Islet precursor cell (in vitro differentiated cells): ENCODE measurements around the gene CACNA1I.

Source experiments
- DNase-seq: peaks from one replicate; pipeline ENCODE4 v3.0.0-alpha.2; 2018

Gene CACNA1I

DNA sequence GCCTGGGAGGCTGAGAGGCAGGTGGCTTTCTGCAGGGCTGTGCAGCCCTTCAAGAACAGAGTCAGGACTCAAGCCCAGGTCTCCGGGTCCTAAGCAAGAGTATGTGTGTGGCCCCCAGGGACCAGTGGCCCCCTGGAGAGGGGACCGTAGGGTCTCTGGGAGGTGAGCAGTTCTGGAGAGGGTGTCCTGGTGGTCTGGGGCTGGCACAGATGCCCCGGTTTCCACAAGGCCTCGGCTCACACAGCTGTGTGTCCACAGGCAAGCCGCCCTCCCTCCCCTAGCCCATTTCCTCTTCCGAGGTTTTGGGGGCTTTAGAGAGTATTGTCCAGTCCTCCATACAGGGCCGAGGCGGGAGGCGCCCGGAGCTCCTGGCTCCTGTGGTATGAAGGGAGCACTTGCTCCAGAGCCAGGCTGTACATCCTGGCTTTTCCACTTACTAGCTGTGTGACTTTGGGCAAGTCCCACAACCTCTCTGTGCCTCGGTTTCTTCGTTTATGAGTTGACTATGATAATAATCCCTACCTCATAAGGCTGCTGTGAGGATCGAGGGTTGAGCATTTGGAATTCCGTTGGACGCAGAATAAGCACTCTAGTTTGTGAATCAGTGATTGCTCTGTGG is 34.6 kb upstream of the CACNA1I start:
- DNase-seq, result no peak

DNA sequence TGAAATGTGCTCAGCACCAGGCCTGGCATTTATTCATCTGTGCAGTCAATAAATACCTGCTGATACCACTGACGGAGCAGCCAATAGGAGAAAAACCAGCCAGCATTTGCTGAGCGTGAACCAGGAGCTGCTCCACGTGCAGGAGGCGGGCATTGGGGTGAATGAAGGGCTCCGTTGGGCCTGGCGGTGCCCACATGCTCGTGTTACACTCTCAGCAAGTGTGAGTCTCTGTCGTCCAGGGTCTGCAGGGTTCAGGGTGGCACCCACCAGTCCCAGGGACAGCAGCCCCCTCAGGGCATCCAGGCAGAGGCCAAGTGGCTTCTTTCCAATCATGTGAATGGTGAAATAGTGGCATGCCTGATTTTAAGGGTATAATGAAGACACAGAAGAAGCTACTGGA is 33.8 kb upstream of the CACNA1I start:
- DNase-seq, result no peak

DNA sequence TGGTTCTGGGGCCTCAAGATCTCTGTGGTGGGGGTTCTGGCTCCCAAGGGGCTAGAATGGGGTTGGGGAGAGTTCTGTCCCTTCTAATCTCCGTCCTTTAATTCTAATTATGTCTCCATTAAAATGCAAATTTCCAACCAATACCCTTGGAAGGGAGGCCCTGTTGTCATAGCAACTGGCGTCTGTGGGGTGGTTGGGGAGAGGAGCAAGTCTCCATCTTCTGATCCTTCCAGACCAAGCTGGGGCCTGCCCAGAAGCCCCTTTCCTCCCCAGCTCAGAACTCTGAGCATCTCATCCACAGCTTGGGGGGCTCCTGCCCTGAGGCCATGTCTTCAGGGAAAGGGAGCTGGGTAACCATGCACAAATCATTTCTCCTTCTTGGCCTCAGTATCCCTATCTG is 32.6 kb upstream of the CACNA1I start:
- DNase-seq, result no peak

DNA sequence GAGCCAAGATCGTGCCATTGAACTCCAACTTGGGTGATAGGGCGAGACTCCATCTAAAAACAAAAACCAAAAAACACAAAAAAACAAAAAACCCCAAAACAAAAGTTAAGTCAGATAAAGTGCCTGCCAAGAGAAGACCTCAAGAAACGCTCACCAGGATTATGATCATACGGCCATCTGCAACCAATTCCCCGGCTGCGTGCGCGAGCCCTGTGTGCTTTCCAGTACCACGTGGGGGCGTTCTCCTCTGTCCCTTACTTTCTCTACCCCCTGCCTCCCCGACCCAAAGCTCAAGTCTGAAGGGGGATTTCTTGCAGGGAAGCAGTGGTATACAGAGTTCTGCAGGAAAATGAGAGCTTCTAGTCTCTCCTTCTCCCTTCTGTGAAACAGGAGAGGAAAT is 27.5 kb upstream of the CACNA1I start:
- no peak for DNase-seq

DNA sequence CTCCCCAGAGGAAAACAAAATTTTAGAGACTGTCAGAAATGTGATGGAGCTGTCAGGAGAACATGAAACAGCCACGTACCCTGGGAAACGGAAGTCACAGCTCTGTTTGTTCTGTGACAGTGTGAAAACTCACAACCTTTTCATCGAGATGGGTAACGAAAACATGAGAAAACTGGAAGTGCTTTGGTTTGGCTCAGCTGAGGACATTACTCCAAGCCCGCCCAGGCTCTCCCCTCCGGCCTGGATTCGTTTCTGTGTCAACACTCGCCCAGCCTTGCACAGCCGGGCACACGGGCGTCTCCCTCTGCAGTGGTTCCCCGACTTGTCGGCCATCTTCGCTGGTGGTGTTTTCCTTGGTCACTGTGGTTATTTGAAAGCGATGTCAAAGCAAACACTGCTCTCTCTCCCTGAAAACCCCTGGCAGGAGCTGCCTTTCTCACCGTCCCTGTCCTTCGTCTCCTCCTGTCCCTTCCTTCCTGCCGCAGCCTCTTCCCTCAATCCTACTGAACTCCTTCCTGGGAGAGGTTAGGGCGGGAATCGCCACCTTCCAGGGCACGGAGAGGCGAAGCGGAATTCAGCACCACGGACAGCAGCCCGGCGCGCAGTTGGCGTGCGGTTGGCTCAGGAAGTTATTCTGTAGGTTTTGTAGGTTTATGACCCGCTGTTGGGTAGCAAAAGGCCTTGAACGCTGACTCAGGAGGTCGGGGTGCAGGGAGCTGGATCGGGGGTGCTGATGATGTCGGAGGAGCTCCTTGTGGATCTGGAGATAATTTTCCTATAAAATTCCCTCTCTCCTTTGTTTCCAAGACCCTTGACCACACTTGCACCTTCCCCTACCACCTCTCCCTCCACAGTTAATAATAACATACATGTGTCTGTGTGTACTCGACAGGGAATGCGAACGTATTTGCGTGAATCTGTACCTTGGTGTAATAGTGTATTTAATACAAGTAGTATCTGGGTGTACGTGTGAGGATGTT is 24.9 kb upstream of the CACNA1I start:
- DNase-seq, result peak; percentile 88

DNA sequence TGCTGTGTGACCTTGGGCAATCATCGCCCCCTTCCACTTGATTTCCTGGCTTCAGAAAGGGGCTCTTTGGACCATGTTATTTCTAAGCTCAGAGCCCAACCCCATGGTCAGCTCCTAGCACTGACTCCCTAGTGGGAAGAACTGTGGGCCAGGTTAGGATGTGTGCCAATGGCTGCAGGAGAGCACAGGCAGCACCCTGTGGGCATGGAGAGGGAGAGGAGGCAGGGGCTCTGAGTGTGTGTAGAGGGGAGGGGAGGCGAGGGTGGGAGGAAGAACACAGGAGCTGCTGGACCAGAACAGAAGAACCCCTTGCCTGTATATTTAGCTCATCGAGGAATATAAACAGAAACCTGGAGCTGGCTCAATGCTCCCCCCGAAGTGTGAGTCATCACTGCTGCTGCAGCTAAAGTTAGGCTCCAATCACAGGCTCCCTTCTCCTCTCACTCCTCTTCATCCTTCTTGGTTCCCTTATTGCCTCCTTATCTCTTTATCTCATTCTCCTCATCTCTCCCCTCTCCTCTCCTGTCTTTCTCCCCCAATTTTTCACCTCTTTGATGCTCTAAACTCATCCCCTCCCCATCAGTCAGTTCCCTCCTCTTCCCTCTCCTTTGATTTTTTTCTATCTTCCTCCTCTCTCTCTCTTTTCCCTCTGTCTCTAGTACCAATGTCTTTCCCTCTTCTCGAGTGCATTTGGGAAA is 23.5 kb upstream of the CACNA1I start:
- no peak for DNase-seq

DNA sequence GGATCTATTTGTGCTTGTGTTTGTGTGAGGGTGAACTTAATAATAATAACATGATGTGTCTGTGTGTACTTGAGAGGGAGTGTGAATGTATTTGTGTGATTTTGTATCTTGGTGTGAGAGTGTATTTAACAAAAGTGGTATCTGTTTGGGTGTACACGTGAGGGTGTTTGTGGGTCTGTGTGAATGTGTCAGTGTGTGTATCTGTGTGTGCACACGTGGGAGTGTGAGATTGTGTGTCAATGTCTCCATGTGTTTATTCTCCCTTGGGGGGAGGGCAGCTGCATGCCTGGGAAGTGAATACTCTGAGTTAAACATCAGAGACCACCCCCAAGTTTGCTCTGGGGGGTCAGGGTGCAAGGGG is 23.0 kb upstream of the CACNA1I start:
- DNase-seq, result no peak

DNA sequence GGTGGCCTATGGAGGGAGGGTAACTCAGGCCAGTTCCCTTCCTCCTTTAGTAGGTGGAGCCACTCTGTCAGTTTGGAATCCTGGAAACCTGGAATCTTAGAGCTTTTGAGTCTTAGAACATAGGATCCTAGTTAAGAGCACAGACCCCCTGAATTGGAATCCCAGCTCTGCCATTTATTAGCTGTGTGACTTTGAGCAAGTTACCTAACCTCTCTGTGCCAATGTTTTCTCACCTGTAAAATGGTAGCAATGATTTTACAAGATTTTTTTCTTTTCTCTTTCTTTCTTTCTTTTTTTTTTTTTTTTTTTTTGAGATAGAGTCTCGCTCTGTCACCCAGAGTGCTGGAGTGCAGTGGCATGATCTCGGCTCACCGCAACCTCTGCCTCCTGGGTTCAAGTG is 17.1 kb upstream of the CACNA1I start:
- no peak for DNase-seq

DNA sequence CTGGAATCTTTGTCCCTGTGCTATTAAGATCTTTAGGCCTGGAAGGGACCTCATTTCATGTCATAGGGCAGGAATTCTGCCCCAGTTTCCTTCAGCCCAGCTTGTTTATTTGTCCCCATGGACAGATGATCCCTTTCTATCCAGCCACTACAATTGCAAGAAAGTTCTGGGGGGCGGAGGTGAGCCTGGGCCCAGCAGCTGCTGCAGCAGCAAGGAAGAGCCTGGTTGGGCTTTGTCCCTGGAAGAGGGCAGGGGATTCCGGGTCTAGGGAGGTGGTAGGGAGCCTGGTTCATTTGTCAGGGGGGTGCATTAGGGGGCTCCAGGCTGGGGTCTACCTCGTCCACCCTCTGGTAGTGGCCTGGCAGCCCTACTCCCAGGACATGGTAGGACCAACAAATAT is 16.4 kb upstream of the CACNA1I start:
- DNase-seq, result no peak

DNA sequence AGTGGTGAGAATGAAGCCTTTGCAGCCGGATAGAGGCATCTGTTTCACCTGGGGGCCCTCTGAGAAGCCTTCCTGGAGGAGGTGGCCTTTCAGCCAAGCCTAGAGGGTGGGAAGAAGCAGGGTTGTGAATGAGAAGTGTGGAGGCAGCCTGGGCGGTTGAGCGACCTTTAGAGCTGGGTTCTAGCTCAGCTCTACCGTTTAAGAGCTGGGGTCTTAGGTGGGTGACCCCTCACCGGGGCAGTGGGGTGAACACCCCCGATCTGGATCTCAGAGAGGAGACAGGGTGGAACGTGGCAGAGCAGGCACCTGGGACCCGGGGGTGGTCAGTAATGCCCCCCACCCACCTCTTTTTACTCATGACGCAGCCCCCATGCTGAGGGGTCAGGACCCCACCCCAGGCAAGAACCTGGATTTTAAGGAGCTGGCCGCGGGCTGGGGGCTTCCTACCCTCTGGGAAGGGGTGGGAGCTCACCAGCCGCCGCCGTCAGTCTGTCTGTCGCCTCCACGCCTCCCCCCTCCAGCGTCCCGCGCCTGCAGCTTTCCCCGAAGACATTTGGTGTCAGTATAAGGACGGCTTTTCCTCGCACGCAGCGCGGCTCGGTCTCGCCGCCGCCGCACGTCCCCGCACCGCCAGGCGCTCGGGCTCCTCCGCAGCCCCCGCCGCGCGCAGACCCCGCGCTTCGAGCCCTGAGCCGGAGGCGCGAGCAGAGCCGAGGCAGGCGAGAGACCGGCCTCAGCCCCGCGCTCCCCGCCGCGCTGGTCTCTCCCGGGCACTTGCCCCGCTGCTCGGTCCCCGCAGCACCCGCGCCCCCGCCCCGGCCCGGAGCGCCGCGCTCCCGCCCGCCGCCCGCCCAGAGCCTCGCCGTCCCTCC is 13.3 kb upstream of the CACNA1I start:
- no peak for DNase-seq

DNA sequence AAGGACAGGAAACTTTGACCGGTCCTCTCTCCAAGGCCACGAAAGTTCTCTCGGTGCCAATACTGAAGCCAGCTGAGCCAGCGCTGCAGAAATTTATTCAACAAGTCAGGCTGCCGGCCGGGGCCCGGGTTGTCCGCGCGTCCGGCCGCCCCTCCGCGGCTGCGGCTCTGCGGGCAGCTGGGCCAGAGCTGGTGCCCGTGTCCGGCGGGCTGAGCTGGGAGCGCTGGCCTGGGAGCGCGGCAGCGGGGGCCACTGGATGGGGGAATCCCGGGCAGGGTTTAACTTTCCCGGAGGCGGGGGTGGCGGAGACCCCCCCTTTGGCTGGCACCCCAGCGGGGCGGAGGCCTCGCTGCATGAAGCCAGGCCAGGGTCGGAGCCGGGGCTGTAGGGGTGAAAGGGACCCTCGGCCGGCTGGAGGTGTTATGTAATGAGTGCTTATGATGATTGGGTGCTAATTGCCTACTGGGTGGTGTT is 12.3 kb upstream of the CACNA1I start:
- DNase-seq, result no peak

DNA sequence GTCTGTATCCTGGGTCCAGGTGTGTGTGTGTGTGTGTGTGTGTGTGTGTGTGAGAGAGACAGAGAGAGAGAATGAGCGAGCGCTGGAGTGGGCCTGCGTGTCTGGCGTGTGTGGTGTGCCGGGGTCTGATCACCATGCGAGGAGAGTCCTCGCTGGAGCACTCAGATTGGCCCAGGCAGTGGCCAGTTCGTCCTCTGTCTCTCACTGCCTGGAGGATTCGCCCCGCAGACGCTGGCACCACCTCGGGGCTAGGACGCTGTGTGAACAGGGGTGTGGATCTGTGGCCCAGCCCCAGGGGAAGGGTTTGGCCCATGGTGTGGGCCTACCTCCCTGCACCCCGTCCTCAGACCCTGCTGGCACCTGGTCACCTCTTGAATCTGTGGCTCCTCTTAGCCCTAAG is 11.6 kb upstream of the CACNA1I start:
- no peak for DNase-seq

DNA sequence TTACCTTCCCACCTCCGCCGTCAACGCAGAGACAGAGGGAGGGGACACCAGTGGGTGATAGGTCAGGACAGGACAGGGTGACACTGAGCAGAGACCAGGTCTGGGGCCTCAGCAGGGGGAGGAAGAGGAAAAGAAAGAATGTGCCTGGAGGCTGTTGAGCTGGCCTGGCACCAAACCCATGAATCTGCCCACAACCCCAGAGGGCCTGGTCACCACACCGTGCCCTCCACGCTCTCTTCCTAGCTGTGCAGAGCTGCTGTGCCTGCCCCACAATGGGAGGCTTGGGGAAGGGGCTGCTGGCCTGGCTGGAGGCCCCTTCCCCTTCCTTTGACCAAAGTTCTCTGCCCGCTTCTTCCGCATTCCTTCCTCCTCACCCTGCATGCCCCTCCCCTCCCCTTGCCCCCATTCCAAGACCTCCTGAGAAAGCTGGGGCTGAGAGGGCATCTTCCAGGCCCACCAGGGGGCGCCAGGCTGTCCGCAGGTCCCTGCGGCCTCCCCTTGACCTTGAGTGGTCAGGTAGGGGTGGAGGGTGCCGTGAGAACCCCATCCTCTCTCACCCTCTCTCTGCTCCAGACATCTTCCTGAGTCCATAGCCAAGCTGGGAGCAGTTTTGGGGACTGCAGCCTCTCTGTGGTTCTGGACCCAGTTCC is 11.0 kb upstream of the CACNA1I start:
- DNase-seq, result peak; percentile 73

DNA sequence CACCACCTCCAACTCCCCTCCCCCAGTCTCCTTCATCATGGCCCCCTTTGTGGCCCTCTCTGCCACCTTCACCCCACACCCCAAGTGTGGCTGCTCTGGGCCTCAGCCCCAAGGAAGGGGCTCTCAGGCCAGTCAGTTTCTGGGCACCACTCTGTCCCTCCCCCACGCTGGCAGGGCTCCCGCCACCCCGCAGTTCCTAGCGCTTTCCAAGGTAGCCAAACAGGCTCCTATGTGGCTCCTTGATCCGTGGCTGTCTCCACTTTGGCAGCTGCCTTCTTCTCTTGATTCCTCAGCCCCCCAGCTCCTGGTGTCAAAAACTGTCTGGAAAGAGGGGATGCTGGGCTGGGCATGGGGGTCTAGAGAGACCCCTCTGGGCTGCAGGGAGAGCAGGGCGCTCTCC is 10.4 kb upstream of the CACNA1I start:
- no peak for DNase-seq

DNA sequence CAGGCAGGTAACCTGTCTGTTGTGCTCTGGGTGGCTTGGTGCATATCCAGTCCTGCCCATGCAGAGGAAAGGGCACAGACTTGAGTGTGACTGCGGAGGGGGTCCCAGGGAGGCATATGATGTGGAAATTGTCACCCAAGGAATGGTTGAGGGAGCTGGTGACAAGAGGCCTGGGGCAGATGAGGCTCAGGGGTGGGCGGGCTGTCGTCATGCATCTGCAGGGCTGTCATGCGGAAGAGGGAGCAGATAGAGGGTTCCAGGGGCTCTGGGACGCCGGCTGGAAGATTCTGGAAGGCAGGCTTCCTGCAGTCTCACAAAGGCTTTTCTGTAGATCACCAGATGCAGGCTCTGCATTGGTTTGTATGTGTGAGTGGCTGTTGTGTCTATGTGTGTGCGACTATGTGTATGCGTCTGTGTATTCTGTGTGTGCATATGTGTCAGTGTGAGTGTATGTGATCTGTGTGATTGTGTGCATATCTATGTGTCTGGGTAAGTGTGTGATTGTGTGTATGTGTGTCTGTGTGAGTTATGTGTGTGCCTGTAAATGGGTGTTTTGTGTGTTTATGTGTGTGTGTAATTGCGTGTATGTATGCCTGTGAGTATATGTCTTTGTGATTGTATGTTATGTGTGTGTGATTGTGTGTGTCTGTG is 7.6 kb upstream of the CACNA1I start:
- no peak for DNase-seq

DNA sequence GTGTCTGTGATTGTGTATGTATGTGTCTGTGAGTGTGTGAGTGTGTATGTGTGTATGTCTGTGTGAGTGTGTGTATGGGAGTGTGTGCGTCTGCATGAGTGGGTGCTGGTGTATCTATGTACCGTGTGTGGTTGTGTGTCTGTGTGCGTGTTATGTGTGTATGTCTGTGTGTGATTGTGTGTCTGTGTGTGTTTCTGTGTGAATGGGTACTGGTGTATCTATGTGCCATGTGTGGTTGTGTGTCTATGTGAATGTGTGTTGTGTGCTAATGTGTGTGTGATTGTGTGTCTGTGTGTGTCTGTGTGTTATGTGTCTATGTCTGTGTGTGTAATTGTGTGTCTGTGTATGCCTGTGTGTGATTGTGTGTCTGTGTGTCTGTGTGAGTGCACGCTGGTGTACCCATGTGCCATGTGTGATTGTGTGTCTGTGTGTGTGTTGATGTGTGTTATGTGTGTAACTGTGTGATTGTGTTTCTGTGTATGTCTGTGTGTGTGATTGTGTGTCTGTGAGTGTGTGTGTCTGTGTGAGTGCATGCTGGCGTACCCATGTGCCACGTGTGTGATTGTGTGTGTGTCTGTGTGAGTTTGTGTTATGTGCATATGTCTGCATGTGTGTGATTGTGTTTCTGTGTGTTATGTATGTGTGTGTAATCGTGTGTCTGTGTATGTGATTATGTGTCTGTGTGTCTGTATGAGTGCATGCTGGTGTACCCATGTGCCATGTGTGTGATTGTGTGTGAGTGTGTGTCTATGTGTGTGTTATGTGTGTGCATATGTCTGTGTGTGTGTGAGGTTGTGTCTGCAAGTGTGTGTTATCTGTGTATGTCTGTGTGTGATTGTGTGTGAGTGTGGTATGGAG is 6.8 kb upstream of the CACNA1I start:
- DNase-seq, result no peak

DNA sequence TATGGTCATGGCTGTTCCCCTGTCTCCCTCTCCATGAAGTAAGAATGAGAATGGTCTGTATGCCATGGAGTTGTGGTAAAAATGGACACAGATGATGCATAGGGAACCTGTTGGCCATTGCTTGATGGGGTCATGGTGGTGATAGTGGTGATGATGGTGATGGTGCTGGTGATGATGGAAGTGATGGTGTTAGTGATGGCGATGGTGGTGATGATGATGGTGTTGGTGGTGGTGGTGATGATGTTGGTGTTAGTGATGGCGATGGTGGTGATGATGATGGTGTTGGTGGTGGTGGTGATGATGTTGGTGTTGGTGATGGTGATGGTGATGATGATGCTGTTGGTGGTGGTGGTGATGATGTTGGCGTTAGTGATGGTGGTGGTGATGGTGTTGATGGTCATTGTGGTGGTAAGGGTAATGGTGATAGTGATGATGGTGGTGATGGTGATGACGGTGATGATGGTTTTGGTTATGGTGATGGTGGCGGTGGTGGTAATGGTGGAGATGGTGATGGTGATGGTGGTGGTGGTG is 5.1 kb upstream of the CACNA1I start:
- DNase-seq, result no peak

DNA sequence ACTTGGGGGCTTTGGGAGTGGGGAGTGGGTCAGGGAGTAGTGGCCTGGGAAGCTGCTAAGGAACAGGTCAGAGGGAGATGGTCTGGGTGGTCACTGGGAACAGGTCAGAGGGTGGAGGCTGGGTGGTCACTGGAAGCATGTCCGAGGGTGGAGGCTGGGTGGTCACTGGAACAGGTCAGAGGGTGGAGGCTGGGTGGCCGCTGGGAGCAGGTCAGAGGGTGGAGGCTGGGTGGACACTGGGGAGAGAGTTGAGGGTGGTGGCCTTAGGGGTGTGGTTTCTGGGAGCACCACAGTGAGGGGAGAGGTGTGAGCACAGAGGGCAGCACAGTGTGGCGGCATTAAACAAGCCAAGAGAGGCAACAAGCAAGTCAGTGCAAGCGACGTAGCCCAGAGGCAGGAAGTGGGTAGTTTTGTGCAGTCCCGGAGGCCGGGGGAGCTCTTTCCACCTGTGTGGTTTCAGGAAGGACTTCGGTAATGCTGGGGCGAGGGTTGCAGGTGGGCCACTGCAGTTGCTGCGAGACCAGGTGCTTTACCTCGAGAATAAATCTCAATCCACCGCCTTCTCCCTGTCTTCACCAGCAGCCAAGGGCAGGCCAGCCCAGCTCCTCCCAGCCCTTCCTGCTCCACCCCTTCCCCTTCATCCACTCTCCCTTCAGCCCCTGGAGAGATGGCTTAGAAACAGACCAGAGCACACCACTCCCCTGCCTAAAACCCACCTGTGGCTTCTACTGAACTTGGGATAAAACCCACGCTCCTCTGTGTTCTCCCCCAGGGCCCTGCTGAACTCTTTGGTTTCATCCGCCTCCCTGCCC is 3.2 kb upstream of the CACNA1I start:
- no peak for DNase-seq

DNA sequence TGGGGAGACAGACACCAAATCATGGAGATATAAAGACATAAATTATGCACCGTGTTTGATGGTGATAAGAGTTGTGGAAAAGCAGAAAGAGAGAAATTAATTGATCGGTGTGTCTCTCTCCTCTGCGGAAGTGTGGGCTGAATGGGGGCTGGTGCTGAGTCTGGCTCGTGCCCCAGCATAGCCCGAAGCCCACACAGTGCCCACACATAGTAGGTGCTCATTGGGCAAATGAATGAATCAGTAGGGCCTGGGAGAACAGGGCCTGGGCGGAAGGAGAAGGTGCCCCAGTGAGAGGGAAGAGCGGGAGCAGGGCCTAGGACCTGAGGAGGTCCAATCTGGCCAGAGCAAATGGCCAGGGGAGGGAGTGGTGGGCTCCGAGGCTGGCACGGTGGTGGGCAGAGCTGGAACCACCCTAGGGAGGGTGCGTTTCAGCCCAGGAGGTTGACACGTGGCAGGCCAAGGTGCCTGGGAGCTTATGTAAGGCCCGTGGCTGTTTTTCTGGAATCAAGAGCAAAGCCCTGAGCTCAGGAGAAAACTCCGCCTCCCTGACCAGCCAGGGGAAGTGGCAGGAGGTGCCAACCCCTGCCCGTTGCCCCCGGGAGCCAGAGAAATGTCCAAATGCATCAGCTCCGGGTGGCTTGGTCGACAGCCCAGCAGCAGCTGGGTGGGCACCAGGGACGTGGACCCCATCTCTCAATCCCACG is 2.1 kb upstream of the CACNA1I start:
- no peak for DNase-seq
